Suprapubic skin (tissue), 3 donors: Measurements from ENCODE around the gene GMCL2.

ENCODE experiments used
- EP300 ChIP-seq: sonication (generic); formaldehyde crosslinking; IDR thresholded peaks from one replicate; pipeline ENCODE4 v1.6.1; 2017; ENCODE audit warnings: antibody characterized with exemption
- TF ChIP-seq, protein P1 (sequence below), 2 donors: fragments of 200-600 bp in 1 of 2; fragments of 450-650 bp in 1 of 2; sonication (generic) in 1 of 2; IDR thresholded peaks; one replicate each; pipeline ENCODE4 v1.5.1; 2016 to 2019; ENCODE audit warnings: antibody characterized with exemption in 2 of 2, mild to moderate bottlenecking in 1 of 2, moderate library complexity in 1 of 2

DNA sequence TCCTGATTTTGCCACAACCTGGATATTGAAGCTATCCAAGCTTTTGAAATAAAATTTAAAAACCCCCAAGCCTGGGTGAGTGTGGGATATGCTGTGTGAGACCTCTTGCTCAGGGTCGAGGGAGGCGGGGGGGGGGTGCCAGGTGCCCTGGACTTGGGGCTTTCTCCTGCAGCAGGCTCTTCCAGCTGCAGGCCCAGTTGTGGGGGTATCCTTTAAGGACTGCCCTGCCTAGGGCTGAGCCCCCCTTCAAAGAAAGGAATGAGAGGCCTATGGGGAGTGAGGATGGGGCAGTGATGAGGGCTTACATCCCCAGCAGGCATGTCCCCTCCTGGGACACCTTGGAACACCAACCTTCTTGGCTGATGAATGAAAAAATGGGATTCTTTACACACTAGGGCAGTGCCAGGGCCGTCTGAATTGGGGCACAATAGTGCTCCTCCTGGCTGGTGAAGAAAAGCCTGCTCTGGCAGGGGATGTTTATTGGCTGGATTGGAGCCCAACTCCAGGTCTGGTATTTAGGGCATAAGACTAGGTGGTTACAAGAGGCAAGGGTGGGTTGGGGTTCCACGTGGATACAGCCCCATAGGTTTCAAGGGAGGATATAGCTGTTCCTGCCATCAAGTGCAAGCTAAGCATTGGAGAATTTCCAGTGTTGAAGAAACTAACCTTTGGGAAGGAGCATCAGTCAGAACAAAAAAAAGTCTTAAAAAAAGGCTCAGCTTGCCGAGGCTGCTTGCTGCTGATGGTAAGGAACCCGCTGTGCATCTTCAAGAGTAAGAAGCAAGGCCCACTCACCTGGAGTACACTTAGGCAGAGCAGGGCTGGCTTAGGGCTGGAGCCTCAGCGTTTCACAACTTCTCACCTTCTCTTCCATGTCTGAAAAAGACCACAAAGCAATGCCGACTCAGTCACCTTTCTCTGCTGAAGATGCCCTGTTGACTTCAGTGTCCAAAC lies 24.2 kb upstream of the GMCL2 start:
- TF ChIP-seq, protein P1, sequence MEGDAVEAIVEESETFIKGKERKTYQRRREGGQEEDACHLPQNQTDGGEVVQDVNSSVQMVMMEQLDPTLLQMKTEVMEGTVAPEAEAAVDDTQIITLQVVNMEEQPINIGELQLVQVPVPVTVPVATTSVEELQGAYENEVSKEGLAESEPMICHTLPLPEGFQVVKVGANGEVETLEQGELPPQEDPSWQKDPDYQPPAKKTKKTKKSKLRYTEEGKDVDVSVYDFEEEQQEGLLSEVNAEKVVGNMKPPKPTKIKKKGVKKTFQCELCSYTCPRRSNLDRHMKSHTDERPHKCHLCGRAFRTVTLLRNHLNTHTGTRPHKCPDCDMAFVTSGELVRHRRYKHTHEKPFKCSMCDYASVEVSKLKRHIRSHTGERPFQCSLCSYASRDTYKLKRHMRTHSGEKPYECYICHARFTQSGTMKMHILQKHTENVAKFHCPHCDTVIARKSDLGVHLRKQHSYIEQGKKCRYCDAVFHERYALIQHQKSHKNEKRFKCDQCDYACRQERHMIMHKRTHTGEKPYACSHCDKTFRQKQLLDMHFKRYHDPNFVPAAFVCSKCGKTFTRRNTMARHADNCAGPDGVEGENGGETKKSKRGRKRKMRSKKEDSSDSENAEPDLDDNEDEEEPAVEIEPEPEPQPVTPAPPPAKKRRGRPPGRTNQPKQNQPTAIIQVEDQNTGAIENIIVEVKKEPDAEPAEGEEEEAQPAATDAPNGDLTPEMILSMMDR (IDR thresholded peaks at IDR 0.05): no peak
- TF ChIP-seq EP300: no peak
